Hematopoietic multipotent progenitor cell treated with erythropoietin and hydrocortisone succinate and interleukin-3 and kit ligand, for 15 days (in vitro differentiated cells): ENCODE measurements around the gene PPP4R4.
"Not testable (repeated sequence)": the region's sequence is repeated elsewhere in the genome, so short reads cannot be mapped to it uniquely, and the experiment has no call there.

Experiments used
- DNase-seq: peaks from one replicate; pipeline ENCODE4 v3.0.0-alpha.2; 2015; ENCODE audit warnings: low spot score

PPP4R4 gene

DNA sequence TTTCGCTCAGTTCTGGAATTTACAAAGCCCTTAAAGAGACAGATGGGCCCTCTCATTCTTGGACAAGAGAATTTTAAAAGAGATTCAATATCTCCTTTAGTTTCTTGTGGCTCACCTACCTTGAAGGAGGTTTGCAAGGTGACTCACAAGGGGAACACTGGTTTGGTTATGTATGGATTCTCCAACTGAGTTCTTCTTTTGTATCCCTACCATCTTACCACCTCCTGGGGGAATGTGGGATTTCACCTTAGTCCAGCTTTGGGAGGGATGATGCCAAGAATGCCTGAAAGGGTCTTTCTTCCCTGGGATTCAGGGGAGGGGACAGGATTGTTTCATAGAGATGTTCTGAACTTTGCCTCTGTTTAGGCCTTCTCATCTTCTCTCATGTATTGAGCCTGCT is 3.7 kb downstream of the PPP4R4 start:
- no peak for DNase-seq

DNA sequence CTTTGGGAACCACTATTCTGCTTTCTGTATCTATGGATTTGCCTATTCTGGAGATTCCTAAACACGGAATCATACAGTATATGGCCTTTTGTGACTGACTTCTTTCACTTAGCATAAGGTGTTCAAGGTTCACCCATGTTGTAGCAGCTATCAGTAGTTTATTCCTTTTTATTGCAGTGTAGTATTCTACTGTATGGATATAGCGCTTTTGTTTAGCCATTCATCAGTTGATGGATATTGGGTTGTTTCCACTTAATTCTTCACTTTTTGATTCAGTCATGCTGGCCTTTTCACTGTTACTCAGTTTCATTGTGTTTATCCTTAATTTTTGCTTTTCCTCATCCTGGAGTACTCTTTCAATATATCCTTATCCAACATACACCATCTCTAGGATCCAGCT is 5.1 kb downstream of the PPP4R4 start:
- no peak for DNase-seq

DNA sequence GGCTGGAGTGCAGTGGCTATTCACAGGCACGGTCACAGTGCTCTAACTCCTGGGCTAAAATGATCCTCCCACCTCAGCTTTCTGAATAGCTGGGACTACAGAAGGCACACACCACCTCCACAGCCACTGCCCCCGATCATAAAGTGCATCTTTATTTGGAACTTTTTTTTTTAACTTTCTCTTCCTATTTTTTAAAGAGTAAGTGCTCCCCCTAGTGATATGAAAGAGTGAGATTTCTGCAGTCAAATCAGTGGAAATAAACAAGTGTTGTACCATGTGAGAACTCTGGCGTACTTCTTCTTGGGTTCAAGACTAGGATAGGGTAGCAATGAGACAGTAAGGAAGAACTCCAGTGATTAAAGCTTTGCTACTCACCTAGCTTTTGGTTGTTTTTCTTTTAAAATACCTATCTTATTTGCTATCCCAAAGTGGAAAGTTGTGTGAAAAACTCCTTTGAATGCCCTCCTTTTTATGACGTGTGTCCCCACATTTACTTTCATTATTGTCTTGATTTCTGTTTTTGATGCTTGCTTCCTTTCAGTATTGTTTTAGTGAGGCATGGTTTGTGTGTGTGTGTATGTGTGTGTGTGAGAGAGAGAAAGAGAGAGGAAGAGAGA is 6.6 kb downstream of the PPP4R4 start:
- peak; percentile 41 for DNase-seq

DNA sequence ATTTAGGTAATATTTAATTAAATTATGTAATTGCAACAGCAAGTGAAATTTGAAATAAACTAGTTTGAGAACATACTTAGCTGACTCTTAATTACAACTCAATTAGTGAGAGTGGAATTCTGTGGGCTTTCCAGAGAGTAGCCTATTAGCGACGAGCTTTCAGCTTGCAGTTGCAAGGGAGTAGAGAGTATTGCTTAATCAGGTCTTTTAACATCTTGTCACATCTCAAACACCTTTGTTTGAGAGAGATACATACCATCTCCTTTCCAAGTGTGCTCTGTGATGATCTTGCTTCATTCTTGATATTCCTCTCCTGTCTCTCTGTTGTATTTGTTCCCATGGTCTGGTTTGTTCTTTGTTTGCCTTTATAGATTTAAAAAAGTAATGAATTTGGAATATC is 7.7 kb downstream of the PPP4R4 start:
- no peak for DNase-seq

DNA sequence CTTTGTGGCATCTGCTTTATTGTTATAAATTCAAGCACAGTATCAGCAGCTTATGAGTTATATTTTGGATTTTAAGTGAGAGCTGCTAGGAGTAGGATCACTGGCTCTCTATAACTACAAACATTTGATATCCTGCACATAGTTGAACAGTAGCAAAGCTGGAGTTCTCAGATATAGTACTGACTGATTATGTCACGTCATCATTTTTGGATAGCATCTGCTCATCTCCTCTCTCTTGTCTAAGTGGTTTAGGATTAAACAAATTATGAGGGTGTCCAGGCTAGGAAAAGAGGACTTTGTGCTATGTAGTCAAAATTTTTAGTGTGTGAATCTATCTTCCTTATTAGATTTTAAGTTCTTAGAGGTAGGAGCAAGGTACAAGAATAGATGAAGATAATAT is 18.4 kb downstream of the PPP4R4 start:
- no peak for DNase-seq

DNA sequence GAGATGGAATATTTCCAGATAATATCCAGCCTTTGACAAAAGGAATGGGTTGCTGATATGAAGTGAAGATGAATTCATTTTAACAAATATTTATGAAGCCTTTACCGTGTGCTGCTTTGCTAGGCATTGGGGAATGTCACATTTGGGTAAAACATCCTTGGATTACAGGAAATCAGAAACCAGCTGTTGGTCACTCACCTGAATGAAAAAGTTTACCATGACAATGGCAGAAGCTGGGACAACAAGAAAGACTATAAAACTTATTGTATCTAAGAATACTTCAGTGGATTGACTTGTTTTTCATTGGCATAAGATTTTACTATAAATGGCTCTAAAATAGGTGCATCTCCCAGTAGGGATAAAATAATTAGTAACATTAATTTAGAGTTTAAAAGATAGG is 19.7 kb downstream of the PPP4R4 start:
- DNase-seq: no peak

DNA sequence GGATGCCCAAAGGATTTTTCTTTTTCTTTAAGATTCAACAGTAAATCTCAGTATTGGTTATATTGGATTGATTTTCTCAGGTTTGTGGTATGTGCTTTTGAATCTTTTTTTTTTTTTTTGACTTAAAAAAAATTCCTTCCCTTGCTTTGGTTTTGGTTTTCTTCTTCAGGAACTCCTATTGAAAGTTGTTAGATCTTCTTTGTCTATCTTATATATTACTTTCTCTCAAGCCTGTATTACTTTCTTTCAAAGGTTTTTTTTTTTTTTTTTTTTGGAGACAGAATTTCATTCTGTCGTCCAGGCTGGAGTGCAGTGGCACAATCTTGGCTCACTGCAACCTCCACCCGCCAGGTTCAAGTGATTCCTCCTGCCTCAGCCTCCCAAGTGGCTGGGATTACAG is 21.9 kb downstream of the PPP4R4 start:
- DNase-seq: no peak

DNA sequence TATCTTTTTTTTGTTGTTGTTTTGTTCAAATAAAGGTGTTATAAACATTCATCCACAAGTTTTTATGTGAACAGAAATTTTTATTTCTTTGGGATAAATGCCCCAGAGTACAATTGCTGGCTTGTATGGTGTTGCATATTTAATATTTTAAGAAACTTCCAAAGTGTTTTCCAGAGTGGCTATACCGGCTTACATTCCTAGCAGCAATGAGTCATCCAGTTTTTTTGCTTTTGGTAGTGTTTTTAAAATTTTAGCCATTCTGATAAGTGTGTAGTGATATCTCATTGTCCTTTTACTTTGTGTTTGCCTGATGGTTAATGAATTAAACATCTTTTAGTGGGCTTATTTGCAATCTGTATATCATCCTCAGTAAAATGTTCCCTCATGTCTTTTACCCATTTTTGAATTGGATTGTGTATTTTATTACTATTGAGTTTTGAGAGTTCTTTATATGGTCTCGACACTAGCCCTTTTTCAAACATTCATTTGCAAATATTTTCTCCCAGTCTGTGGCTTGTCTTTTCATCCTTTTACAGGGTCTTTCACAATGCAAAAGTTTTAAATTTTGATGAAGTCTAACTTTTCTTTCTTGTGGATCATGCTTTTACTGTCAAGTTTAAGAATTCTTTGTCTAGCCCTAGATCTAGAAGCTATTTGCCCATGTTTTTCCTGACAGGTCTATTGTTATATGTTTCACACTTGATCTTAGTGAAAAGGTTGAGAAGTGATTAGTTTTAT is 29.5 kb downstream of the PPP4R4 start:
- DNase-seq: no peak

DNA sequence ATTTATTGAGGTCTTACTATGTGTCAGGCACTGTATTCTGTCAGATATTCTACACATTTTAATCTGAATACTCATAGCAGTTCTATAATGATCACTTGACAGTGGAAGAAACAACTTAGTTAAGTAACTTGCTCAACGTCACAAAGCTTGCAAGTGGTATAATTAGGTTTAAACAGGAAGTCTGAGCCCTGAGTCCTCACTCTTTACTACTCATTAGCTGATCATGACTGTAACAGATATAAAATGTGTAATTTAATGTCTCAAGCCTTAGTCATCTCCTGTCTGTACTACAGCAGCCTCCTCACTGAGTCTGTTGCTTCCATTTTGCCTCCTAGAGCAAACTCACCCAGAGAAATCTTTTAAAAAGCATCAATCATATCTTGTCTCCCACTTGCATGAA is 38.9 kb downstream of the PPP4R4 start:
- no peak for DNase-seq

DNA sequence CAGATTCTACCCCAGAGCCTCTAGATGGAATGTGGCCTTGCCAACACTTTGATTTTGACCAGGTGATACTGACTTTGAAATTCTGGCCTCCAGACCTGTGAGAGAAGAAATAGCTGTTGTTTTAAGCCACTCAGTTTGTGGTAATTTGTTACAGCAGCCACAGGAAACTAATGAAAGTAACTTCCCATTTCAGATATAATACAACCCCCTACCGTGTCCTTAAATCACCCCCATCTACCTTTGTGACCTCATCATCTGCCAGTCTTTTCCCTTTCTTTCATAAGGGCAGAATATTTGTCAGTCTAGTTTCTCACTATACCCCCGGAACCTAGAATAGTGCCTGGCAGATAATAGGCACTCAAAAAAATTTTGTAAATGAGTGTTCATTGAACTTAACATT is 39.6 kb downstream of the PPP4R4 start:
- DNase-seq: no peak

DNA sequence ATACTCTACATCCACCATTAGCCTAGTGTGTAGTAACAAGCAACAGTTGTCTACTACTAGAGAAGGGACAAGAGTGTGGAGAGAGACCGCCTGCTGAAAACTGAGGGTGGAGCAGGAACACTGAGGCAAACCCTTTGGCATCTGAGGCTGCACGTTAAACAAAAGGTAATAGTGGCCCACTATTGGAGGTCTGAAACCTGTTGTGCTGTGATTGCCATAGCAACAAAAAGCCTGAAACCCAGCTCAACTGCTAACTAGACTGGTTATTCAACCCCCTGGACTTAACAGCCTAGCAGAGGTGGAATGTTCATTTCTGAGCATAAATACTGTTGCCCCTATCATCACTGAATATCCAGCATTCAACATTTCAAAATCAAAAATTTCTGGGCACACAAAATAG is 43.0 kb downstream of the PPP4R4 start:
- no peak for DNase-seq

DNA sequence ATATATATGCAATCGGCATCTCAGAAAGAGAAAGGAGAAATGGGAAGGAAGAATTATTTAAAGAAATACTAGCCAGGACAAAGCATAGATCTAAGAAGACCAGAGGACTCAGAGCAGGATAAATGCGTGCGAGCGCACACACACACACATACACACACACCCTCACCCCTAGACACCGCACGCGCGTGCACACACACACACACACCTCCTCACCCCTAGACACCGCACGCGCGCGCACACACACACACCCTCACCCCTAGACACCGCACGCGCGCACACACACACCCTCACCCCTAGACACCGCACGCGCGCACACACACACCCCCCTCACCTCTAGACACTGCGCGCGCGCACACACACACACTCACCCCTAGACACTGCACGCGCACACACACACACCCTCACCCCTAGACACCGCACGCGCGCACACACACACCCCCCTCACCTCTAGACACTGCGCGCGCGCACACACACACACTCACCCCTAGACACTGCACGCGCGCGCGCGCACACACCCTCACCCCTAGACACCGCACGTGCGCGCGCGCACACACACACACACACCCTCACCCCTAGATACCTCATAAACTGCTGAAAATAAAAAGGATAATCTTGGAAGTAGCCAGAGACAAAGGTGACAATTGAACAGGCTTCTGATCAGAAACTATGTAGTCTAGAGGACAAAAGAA is 44.2 kb downstream of the PPP4R4 start:
- DNase-seq: not testable (repeated sequence)

DNA sequence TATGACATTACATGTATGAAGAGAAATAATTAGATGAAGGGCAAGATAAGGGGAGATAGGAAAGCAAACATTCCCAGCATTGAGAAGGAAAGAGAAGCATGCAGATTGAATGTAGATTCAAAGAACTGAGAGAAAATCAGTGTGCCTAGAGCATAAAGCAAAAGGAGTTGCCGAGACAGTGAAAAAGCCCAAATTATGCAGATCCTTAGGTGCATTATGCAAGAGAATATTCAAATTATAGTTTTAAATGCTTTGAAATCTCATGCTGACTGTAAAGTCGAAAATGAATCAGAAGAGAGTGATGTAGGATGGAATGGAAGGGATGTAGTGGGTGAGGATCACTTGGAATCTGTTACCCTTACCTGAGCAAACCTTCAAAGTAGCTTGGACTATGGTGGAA is 49.9 kb downstream of the PPP4R4 start:
- DNase-seq: no peak

DNA sequence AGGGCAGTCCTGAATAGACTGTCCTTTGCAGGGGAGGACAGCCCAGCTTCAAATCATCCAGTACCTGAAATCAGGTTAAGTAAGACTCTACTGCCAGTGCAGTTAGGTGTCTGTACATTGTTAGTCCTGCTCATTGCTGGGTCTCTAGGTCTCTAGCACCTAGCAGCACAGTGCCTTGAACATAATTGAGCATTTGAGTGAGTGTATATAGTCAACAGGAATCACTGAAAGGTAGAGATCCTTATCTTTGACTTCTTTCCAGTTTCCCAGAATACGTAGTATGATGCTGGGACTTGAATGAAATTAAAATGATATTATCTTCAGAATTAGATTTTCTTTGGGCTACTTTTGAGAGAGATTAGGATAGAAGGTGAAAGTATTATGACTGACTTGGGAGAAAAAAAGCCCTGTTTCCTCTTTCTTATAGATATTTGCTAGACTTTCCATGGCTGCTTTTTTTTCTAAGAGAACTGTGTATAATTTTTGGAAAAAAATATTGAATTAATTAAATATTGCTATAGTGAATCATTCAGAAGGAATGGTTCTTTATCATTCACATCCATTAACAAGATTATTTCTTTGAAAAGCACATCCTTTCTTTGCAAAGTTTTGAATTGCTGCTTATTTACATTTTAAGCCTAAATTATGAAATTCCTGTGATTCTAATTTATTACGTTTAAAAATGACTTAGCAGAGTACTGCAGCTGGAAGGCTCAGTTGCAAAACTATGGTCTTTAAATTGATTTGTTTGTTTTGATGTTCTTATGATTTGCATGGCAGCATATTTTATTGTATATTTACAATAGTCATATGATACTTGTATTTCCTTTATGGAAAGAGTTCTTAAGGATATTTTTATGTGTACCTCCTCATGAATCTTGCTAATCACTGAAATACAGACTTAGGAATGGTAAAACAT is 51.6 kb downstream of the PPP4R4 start:
- no peak for DNase-seq

DNA sequence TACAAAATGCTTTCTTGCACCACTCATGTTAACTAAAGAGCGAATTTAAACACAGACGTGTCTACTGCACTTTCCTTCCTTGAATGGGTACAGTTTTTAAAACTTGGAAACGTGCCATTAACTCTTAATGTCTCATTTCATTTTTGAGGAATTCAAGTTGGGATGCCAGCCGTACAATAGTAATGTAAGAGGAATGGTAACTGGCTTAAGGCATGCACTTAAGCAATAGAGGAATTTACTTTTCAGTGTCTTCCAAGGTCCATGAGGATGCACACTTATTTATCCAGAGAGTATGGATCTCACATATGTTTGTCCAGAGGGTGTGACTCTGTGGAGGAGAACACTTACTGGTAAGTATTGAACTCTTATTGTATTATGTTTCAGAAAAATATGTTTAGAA is 52.9 kb downstream of the PPP4R4 start:
- no peak for DNase-seq

DNA sequence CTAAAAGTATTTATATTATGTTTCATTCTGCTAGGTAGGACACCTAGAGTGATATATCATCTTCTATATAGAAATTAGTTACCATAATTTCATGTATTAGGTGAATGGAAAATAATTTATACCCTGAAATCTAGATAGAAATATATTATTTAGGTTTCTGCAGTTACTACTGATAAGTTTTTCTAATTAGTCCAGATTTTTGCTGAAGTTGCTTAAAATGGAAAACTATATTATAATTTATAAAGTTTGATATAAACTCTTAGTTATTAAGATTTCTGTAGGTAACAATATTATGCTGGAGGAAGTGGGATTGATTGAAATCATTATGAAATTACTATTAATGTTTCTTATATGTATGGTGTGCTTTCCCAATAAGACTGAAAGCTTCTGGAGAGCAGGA is 62.9 kb downstream of the PPP4R4 start:
- DNase-seq: no peak

DNA sequence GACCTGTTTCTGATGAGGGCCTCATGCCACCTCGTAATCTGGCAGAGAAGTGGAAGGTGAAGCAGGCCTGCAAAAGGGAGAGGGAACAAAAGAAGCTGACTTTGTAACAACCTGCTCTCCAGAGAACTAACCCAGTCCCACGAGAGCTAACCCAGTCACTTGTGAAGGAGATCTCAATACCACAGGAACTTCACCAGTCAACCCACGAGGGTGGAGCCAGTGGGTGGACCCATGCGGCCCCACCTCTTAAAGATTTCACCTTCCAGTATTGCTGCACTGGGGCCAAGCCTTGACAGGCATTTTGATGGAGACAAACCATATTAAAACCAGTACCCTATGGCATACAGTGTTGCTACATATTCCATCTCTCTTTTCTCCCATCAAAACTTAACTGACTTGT is 63.9 kb downstream of the PPP4R4 start:
- no peak for DNase-seq

DNA sequence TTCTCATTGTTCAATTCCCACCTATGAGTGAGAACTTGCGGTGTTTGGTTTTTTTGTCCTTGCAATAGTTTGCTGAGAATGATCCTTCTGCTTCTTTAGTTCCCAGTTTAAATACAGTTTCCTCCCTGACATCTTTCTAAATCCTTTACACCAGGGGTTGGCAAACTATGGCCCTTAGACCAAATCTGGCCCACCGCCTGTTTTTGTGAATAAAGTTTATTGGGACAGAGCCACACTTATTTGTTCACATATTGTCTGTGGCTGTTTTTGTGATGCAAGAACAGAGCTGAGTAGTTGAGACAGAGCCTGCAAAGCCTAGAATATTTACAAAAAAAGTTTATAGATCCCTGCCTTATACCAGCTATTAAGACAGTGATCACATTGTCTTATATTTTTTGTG is 65.3 kb downstream of the PPP4R4 start:
- no peak for DNase-seq

DNA sequence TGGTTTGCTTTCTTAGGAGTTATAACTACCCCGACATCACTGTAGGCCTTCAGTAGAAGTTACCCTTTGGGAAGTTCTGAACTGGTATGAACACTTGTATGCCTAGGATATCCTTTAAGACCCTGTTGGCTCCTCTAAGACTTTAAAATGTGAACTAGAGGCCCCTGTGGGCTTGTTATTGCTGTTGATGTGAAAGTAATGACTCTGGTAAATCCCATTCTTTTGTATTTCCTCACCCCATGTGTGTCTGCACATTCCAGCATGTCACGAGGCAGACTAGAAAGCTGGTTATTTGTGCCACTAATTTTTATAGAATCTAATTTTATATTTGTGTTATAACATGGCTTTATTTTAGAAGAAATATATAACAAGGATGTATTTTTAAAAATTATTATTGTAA is 70.1 kb downstream of the PPP4R4 start:
- DNase-seq: no peak

DNA sequence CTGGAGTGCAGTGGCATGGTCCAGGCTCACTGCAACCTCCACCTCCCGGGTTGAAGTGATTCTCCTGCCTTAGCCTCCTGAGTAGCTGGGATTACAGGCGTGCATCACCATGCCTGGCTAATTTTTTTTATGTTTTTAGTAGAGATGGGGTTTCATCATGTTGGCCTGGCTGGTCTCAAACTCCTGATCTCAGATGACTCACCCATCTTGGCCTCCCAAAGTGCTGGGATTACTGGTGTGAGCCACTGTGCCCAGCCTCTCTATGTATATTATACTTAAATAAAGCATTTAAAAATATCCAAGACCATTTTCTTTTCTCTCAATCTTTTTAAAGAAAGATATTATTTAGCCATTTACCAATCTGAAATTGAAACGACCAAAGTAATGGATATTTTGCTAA is 90.1 kb downstream of the PPP4R4 start:
- DNase-seq: not testable (repeated sequence)

DNA sequence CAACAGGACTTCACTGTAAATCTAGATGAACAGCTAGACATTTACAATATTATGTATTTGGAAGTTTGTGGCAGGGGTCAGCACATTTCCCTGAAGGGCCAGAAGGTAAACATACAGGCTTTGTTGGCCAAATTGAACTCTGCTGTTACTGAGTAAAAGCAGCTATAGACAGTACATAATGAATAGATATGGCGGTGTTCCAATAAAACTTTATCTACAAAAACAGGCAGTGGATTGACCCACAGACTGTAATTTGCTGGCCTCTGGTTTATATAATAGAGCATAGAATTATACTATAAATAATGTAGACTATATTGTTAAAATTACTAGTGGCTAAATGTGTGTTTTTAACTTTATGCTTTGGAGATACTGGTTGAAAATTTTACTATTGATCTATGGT is 93.2 kb downstream of the PPP4R4 start:
- no peak for DNase-seq

DNA sequence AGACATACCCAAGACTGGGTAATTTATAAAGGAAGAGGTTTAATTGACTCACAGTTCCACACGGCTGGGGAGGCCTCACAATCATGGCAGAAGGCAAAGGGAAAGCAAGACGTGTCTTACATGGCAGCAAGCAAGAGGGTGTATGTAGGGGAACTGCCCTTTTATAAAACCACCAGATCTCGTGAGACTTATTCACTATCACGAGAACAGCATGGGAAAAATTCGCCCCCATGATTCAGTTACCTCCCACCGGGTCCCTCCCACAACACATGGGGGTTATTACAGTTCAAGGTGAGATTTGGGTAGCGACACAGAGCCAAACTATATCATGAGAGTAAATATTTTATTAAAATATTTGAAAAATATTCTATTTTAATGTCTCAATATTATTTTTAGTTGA is 94.5 kb downstream of the PPP4R4 start:
- DNase-seq: not testable (repeated sequence)
